GM23338 (cell line): ENCODE data around the gene KATNAL1. TPM values are rescaled to one million over a fixed set of nuclear protein-coding genes. Genes with fewer than 3 reads are reported as not detected.

Source experiments
- ATAC-seq: fragments of 200-7000 bp; cut with Tn5 transposase; 3 replicates; pipeline ENCODE4 v1.9.1; 2020
- DNase-seq: peaks from one replicate; pipeline ENCODE4 v3.0.0-alpha.2; 2015; ENCODE audit warnings: low spot score
- H2AFZ ChIP-seq: fragments of 200-600 bp; sonication (generic); 2 replicates; pipeline ENCODE4 v1.8.0; 2016; ENCODE audit warnings: antibody characterized with exemption, mild to moderate bottlenecking, moderate library complexity
- H3F3A ChIP-seq: fragments of 200-600 bp; sonication (generic); replicated peaks from 2 replicates; pipeline ENCODE4 v1.8.0; 2017; ENCODE audit warnings: antibody characterized with exemption, mixed run types, low read depth
- H3K27ac ChIP-seq: fragments of 200-600 bp; sonication (generic); 2 replicates; pipeline ENCODE4 v1.6.1; 2016; ENCODE audit warnings: low read depth
- H3K27me3 ChIP-seq: fragments of 200-600 bp; sonication (generic); 2 replicates; pipeline ENCODE4 v1.8.0; 2016; ENCODE audit warnings: mild to moderate bottlenecking, mixed run types, moderate library complexity; ENCODE audit not compliant: insufficient read depth
- H3K36me3 ChIP-seq: fragments of 200-600 bp; sonication (generic); 2 replicates; pipeline ENCODE4 v1.8.0; 2016; ENCODE audit warnings: mild to moderate bottlenecking; ENCODE audit not compliant: insufficient read depth
- H3K4me1 ChIP-seq: fragments of 200-600 bp; sonication (generic); 2 replicates; pipeline ENCODE4 v1.8.0; 2016; ENCODE audit warnings: mild to moderate bottlenecking, moderate library complexity; ENCODE audit not compliant: insufficient read depth
- H3K4me2 ChIP-seq: fragments of 200-600 bp; sonication (generic); 2 replicates; pipeline ENCODE4 v1.7.1; 2017; ENCODE audit warnings: mixed run types
- H3K4me3 ChIP-seq: fragments of 200-600 bp; sonication (generic); 2 replicates; pipeline ENCODE4 v1.6.1; 2016; ENCODE audit warnings: mixed run types
- H3K79me2 ChIP-seq: fragments of 200-600 bp; sonication (generic); replicated peaks from 2 replicates; pipeline ENCODE4 v1.8.0; 2017; ENCODE audit warnings: mild to moderate bottlenecking; ENCODE audit not compliant: insufficient read depth
- H3K9me2 ChIP-seq: fragments of 200-600 bp; sonication (generic); 2 replicates; pipeline ENCODE4 v1.8.0; 2017; ENCODE audit not compliant: insufficient read depth
- H4K20me1 ChIP-seq: fragments of 200-600 bp; sonication (generic); replicated peaks from 2 replicates; pipeline ENCODE4 v1.8.0; 2017; ENCODE audit warnings: mild to moderate bottlenecking; ENCODE audit not compliant: insufficient read depth
- H3K27ac Mint-ChIP-seq: 2 replicates; pipeline ENCODE4 v1.8.0; 2020; ENCODE audit warnings: inconsistent platforms, mild to moderate bottlenecking, moderate library complexity, mixed read lengths
- H3K27me3 Mint-ChIP-seq: 3 replicates; pipeline ENCODE4 v1.8.0; 2022; ENCODE audit warnings: low read depth, mild to moderate bottlenecking, moderate library complexity, mixed read lengths, inconsistent platforms; ENCODE audit not compliant: insufficient read depth, poor library complexity
- H3K36me3 Mint-ChIP-seq: 3 replicates; pipeline ENCODE4 v1.8.0; 2021; ENCODE audit warnings: low read depth, mild to moderate bottlenecking, inconsistent platforms, moderate library complexity, mixed read lengths
- H3K4me1 Mint-ChIP-seq: 3 replicates; pipeline ENCODE4 v1.8.0; 2020; ENCODE audit warnings: mild to moderate bottlenecking, inconsistent platforms, mixed read lengths
- H3K4me3 Mint-ChIP-seq: 3 replicates; pipeline ENCODE4 v1.8.0; 2021; ENCODE audit warnings: moderate library complexity, mild to moderate bottlenecking, inconsistent platforms, mixed read lengths
- H3K9me3 Mint-ChIP-seq: 3 replicates; pipeline ENCODE4 v1.8.0; 2020; ENCODE audit warnings: moderate library complexity, mild to moderate bottlenecking, inconsistent platforms, mixed read lengths
- CREB1 ChIP-seq: fragments of 250-450 bp; sonication (Bioruptor Pico); IDR thresholded peaks from 2 replicates; pipeline ENCODE4 v1.5.0; 2020; ENCODE audit warnings: low read depth, mild to moderate bottlenecking, moderate library complexity
- EZH2phosphoT487 ChIP-seq: fragments of 200-600 bp; sonication (generic); IDR thresholded peaks from one replicate; pipeline ENCODE4 v1.8.1; 2018; ENCODE audit warnings: antibody characterized with exemption; ENCODE audit not compliant: unreplicated experiment
- JUNB ChIP-seq: IDR thresholded peaks from one replicate; pipeline ENCODE4 v1.6.1; 2016; ENCODE audit warnings: antibody characterized with exemption; ENCODE audit not compliant: unreplicated experiment
- NANOG ChIP-seq: IDR thresholded peaks from 2 replicates; pipeline ENCODE4 v1.6.1; 2016; ENCODE audit warnings: antibody characterized with exemption, borderline replicate concordance
- POLR2AphosphoS5 ChIP-seq: IDR thresholded peaks from 2 replicates; pipeline ENCODE4 v1.6.1; 2016; ENCODE audit warnings: antibody characterized with exemption, low read depth
- STAT1 ChIP-seq: IDR thresholded peaks from one replicate; pipeline ENCODE4 v1.6.1; 2016; ENCODE audit warnings: antibody characterized with exemption; ENCODE audit not compliant: unreplicated experiment
- ZNF114 ChIP-seq: fragments of 250-450 bp; sonication (Bioruptor Pico); IDR thresholded peaks from 2 replicates; pipeline ENCODE4 v1.5.0; 2020; ENCODE audit warnings: mild to moderate bottlenecking, moderate library complexity
- ZNF331 ChIP-seq: fragments of 250-450 bp; sonication (Bioruptor Pico); IDR thresholded peaks from 2 replicates; pipeline ENCODE4 v1.5.0; 2020; ENCODE audit warnings: low read depth, mild to moderate bottlenecking, moderate library complexity
- polyA plus RNA-seq: library from polyadenylated mRNA; unstranded; fragments of >200 nt; fragmentation: Nextera tagmentation; extraction: Ambion mirVana; gene quantifications from 2 replicates; pipeline ENCODE4 v1.2.1, GENCODE V29; 2016
- total RNA-seq: library from RNA; depleted of rRNA; stranded (reverse); fragments of >200 nt; shearing (Covaris generic); gene quantifications from 2 replicates; pipeline ENCODE4 v1.2.3, GENCODE V29; 2014
- TF ChIP-seq, protein P1 (sequence below): IDR thresholded peaks from 2 replicates; pipeline ENCODE4 v1.6.1; 2016; ENCODE audit warnings: antibody characterized with exemption
- TF ChIP-seq, protein P2 (sequence below), 2 experiments: fragments of 200-600 bp in 1 of 2; sonication (generic) in 1 of 2; conservative IDR thresholded peaks; 2 replicates each; pipeline versions ENCODE4 v1.5.1 to v1.6.1; 2016 to 2017; ENCODE audit warnings: antibody characterized with exemption in 2 of 2, low read depth in 2 of 2, mild to moderate bottlenecking in 2 of 2, moderate library complexity in 1 of 2
- TF ChIP-seq, protein P3 (sequence below): IDR thresholded peaks from one replicate; pipeline ENCODE4 v1.6.1; 2018; ENCODE audit warnings: antibody characterized with exemption; ENCODE audit not compliant: unreplicated experiment
- TF ChIP-seq, protein P4 (sequence below): fragments of 250-450 bp; sonication (Bioruptor Pico); IDR thresholded peaks from 2 replicates; pipeline ENCODE4 v1.5.0; 2020; ENCODE audit warnings: mild to moderate bottlenecking, moderate library complexity

Gene KATNAL1
- total and polyA plus RNA-seq, 2 experiments from 2014 or later: 6.1 to 11.5 TPM

DNA sequence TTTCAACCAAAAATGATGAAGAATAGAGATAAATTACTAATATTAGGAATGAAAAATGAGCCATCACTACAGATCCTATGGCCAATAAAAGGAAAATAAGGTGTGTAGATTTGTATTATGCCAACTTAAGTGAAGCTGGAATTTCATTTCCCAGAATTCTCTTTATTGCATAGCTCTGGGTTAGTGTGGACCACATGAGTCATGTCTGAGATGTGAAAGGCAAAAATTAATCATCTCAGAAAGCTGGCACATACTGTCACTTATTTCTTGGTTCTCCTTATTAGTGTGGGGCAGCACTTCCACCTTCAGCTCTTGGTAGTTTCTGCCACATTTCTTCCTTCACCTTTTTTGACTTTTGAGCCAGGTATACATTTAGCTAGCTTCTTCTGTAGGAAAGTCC is 82.6 kb downstream of the KATNAL1 start (continued):
- TF ChIP-seq, protein P1, sequence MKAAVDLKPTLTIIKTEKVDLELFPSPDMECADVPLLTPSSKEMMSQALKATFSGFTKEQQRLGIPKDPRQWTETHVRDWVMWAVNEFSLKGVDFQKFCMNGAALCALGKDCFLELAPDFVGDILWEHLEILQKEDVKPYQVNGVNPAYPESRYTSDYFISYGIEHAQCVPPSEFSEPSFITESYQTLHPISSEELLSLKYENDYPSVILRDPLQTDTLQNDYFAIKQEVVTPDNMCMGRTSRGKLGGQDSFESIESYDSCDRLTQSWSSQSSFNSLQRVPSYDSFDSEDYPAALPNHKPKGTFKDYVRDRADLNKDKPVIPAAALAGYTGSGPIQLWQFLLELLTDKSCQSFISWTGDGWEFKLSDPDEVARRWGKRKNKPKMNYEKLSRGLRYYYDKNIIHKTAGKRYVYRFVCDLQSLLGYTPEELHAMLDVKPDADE: no peak
- TF ChIP-seq, protein P2, sequence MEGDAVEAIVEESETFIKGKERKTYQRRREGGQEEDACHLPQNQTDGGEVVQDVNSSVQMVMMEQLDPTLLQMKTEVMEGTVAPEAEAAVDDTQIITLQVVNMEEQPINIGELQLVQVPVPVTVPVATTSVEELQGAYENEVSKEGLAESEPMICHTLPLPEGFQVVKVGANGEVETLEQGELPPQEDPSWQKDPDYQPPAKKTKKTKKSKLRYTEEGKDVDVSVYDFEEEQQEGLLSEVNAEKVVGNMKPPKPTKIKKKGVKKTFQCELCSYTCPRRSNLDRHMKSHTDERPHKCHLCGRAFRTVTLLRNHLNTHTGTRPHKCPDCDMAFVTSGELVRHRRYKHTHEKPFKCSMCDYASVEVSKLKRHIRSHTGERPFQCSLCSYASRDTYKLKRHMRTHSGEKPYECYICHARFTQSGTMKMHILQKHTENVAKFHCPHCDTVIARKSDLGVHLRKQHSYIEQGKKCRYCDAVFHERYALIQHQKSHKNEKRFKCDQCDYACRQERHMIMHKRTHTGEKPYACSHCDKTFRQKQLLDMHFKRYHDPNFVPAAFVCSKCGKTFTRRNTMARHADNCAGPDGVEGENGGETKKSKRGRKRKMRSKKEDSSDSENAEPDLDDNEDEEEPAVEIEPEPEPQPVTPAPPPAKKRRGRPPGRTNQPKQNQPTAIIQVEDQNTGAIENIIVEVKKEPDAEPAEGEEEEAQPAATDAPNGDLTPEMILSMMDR (conservative IDR thresholded peaks at IDR 0.05; ENCODE audit: low read depth in 2 of 2): no peak
- TF ChIP-seq ZNF114 (CRISPR knock-in tag) (no peak), ZNF331 (CRISPR knock-in tag) (no peak), STAT1 (no peak), JUNB (no peak), CREB1 (CRISPR knock-in tag) (no peak), EZH2phosphoT487 (no peak), NANOG (no peak), POLR2AphosphoS5 (no peak)
- TF ChIP-seq, protein P3, sequence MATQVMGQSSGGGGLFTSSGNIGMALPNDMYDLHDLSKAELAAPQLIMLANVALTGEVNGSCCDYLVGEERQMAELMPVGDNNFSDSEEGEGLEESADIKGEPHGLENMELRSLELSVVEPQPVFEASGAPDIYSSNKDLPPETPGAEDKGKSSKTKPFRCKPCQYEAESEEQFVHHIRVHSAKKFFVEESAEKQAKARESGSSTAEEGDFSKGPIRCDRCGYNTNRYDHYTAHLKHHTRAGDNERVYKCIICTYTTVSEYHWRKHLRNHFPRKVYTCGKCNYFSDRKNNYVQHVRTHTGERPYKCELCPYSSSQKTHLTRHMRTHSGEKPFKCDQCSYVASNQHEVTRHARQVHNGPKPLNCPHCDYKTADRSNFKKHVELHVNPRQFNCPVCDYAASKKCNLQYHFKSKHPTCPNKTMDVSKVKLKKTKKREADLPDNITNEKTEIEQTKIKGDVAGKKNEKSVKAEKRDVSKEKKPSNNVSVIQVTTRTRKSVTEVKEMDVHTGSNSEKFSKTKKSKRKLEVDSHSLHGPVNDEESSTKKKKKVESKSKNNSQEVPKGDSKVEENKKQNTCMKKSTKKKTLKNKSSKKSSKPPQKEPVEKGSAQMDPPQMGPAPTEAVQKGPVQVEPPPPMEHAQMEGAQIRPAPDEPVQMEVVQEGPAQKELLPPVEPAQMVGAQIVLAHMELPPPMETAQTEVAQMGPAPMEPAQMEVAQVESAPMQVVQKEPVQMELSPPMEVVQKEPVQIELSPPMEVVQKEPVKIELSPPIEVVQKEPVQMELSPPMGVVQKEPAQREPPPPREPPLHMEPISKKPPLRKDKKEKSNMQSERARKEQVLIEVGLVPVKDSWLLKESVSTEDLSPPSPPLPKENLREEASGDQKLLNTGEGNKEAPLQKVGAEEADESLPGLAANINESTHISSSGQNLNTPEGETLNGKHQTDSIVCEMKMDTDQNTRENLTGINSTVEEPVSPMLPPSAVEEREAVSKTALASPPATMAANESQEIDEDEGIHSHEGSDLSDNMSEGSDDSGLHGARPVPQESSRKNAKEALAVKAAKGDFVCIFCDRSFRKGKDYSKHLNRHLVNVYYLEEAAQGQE: no peak

DNA sequence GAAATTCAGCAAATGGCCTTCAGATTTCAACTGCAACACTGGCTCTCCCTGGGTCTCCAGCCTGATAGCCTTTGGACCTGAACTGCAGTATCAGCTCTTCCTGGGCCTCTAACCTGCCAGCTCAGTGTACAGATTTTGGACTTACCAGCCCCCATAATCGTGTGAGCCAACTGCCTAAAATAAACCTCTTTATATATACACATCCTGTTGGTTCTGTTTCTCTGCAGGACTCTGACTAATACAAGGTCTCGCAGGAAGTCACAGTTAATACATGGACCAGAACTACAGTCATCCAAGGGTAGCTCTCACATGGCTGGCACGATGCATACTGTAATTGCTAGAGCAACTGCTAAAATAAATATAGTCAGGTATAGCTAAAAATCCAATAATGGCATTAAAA is 85.1 kb downstream of the KATNAL1 start:
- Mint-ChIP-seq H3K36me3 (peaks cover 46% of the 10 kb centered on the region), H3K27me3 (peaks cover 2% of the 10 kb centered on the region), H3K4me3 (no peak overlapping the region), H3K9me3 (peaks cover 11% of the 10 kb centered on the region; the same call in 2 of the 3 replicates), H3K4me1 (no peaks in the 10 kb centered on the region), H3K27ac (no peak overlapping the region)
- H3F3A ChIP-seq: no peaks in the 10 kb centered on the region
- 0 out of 2 replicates have a peak, but pooled peaks cover 6% of the 10 kb centered on the region for H3K36me3 ChIP-seq
- no peaks in the 10 kb centered on the region for H3K79me2 ChIP-seq
- no peak overlapping the region for H3K4me2 ChIP-seq
- no peak overlapping the region for H2AFZ ChIP-seq
- H3K27ac ChIP-seq: no peak overlapping the region
- ATAC-seq (no peak), DNase-seq (no peak)
- H3K27me3 ChIP-seq: no peaks in the 10 kb centered on the region
- no peak overlapping the region for H3K4me3 ChIP-seq
- H3K4me1 ChIP-seq: no peaks in the 10 kb centered on the region
- H4K20me1 ChIP-seq: no peaks in the 10 kb centered on the region; the same call in 1 of the 2 replicates
- H3K9me2 ChIP-seq: no peaks in the 10 kb centered on the region
- TF ChIP-seq STAT1: no peak
- TF ChIP-seq, protein P4, sequence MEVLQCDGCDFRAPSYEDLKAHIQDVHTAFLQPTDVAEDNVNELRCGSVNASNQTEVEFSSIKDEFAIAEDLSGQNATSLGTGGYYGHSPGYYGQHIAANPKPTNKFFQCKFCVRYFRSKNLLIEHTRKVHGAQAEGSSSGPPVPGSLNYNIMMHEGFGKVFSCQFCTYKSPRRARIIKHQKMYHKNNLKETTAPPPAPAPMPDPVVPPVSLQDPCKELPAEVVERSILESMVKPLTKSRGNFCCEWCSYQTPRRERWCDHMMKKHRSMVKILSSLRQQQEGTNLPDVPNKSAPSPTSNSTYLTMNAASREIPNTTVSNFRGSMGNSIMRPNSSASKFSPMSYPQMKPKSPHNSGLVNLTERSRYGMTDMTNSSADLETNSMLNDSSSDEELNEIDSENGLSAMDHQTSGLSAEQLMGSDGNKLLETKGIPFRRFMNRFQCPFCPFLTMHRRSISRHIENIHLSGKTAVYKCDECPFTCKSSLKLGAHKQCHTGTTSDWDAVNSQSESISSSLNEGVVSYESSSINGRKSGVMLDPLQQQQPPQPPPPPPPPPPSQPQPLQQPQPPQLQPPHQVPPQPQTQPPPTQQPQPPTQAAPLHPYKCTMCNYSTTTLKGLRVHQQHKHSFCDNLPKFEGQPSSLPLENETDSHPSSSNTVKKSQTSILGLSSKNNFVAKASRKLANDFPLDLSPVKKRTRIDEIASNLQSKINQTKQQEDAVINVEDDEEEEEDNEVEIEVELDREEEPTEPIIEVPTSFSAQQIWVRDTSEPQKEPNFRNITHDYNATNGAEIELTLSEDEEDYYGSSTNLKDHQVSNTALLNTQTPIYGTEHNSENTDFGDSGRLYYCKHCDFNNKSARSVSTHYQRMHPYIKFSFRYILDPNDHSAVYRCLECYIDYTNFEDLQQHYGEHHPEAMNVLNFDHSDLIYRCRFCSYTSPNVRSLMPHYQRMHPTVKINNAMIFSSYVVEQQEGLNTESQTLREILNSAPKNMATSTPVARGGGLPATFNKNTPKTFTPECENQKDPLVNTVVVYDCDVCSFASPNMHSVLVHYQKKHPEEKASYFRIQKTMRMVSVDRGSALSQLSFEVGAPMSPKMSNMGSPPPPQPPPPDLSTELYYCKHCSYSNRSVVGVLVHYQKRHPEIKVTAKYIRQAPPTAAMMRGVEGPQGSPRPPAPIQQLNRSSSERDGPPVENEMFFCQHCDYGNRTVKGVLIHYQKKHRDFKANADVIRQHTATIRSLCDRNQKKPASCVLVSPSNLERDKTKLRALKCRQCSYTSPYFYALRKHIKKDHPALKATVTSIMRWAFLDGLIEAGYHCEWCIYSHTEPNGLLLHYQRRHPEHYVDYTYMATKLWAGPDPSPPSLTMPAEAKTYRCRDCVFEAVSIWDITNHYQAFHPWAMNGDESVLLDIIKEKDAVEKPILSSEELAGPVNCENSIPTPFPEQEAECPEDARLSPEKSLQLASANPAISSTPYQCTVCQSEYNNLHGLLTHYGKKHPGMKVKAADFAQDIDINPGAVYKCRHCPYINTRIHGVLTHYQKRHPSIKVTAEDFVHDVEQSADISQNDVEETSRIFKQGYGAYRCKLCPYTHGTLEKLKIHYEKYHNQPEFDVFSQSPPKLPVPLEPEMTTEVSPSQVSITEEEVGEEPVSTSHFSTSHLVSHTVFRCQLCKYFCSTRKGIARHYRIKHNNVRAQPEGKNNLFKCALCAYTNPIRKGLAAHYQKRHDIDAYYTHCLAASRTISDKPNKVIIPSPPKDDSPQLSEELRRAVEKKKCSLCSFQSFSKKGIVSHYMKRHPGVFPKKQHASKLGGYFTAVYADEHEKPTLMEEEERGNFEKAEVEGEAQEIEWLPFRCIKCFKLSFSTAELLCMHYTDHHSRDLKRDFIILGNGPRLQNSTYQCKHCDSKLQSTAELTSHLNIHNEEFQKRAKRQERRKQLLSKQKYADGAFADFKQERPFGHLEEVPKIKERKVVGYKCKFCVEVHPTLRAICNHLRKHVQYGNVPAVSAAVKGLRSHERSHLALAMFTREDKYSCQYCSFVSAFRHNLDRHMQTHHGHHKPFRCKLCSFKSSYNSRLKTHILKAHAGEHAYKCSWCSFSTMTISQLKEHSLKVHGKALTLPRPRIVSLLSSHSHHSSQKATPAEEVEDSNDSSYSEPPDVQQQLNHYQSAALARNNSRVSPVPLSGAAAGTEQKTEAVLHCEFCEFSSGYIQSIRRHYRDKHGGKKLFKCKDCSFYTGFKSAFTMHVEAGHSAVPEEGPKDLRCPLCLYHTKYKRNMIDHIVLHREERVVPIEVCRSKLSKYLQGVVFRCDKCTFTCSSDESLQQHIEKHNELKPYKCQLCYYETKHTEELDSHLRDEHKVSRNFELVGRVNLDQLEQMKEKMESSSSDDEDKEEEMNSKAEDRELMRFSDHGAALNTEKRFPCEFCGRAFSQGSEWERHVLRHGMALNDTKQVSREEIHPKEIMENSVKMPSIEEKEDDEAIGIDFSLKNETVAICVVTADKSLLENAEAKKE (CRISPR knock-in tag): no peak
